SK-N-MC (cell line): ENCODE results near the gene ESR2.

ENCODE experiments used
- EZH2 ChIP-seq: fragments of 200-600 bp; sonication (generic); IDR thresholded peaks from one replicate; pipeline ENCODE4 v1.6.1; 2017; ENCODE audit warnings: antibody characterized with exemption
- FOXP2 ChIP-seq: optimal IDR thresholded peaks from 2 replicates; pipeline ENCODE3; 2011; ENCODE audit warnings: mild to moderate bottlenecking, moderate library complexity; ENCODE audit not compliant: insufficient read depth; ENCODE audit errors: extremely low read length, control extremely low read depth
- POLR2AphosphoS5 ChIP-seq: IDR thresholded peaks from 2 replicates; pipeline ENCODE4 v1.6.1; 2012; ENCODE audit warnings: mild to moderate bottlenecking, low read depth, low read length, borderline replicate concordance

- TF ChIP-seq POLR2AphosphoS5, result no peak
- no peak for TF ChIP-seq EZH2
- TF ChIP-seq FOXP2, result no peak
These were observed 203.0 kb downstream of the ESR2 start for GRCh38 chr14:64091217-64091616.
